ENCODE measurements around the gene DCTD.

DNA sequence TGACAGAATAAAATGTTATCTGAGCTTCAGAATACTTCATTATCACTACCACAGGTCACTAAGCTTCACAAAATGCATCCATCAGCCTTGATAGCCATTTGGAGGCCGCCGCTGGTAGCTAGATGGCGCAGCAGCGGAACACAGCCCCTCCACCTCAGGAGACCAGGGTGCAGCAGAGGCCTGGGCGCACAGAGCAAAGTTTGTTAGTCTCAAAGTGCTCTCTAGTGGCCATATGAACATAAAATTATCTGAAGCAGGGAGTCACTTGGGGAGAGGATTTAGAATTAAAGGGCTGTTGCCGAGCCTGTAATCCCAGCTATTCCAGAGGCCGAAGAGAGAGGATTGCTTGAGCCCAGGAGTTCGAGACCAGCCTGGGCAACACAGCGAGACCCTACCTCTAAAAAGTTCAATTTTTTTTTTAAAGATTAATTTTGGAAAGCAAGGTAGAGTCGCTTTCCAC, 8.1 kb upstream of the DCTD start:
- TF ChIP-seq NR1H2 (CRISPR knock-in tag; IDR thresholded peaks at IDR 0.05; ENCODE audit: borderline replicate concordance, low read depth) (no peak), EP300 (IDR thresholded peaks at IDR 0.05; ENCODE audit: low read depth in 2 of 2, low read length in 2 of 2) (no peak), EP300 (CRISPR knock-in tag; IDR thresholded peaks at IDR 0.05; ENCODE audit: borderline replicate concordance) (no peak), POLR2A (IDR thresholded peaks at IDR 0.05; ENCODE audit: insufficient read depth in 1 of 2, low read depth in 2 of 2, low read length in 2 of 2) (no peak), ZNF589 (CRISPR knock-in tag; conservative IDR thresholded peaks at IDR 0.05) (no peak), SOX6 (IDR thresholded peaks at IDR 0.05) (no peak), SOX6 (CRISPR knock-in tag; IDR thresholded peaks at IDR 0.05) (no peak; the same call in 1 of the 2 replicates)
- TF ChIP-seq, protein P1, sequence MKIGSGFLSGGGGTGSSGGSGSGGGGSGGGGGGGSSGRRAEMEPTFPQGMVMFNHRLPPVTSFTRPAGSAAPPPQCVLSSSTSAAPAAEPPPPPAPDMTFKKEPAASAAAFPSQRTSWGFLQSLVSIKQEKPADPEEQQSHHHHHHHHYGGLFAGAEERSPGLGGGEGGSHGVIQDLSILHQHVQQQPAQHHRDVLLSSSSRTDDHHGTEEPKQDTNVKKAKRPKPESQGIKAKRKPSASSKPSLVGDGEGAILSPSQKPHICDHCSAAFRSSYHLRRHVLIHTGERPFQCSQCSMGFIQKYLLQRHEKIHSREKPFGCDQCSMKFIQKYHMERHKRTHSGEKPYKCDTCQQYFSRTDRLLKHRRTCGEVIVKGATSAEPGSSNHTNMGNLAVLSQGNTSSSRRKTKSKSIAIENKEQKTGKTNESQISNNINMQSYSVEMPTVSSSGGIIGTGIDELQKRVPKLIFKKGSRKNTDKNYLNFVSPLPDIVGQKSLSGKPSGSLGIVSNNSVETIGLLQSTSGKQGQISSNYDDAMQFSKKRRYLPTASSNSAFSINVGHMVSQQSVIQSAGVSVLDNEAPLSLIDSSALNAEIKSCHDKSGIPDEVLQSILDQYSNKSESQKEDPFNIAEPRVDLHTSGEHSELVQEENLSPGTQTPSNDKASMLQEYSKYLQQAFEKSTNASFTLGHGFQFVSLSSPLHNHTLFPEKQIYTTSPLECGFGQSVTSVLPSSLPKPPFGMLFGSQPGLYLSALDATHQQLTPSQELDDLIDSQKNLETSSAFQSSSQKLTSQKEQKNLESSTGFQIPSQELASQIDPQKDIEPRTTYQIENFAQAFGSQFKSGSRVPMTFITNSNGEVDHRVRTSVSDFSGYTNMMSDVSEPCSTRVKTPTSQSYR (CRISPR knock-in tag; IDR thresholded peaks at IDR 0.05; ENCODE audit: borderline replicate concordance): no peak
- TF ChIP-seq, protein P2, sequence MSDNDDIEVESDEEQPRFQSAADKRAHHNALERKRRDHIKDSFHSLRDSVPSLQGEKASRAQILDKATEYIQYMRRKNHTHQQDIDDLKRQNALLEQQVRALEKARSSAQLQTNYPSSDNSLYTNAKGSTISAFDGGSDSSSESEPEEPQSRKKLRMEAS (IDR thresholded peaks at IDR 0.05): no peak

All from HepG2 (cell line).